Left kidney (tissue), 2 donors: Measurements from ENCODE around the gene INSYN2B. TPM values are rescaled to one million over a fixed set of nuclear protein-coding genes. Genes with fewer than 3 reads are reported as not detected.
"Not testable (repeated sequence)": the region's sequence is repeated elsewhere in the genome, so short reads cannot be mapped to it uniquely, and the experiment has no call there.

Experiments used
- DNase-seq: peaks from one replicate; pipeline ENCODE4 v3.0.0-alpha.2; 2013
- polyA plus RNA-seq: library from polyadenylated mRNA; unstranded; fragments of 120-200 nt; gene quantifications from one replicate; pipeline ENCODE4 v1.2.1, GENCODE V29; 2013; ENCODE audit not compliant: insufficient read length

Gene INSYN2B
- polyA plus RNA-seq, 1 donor = 1.7 TPM

DNA sequence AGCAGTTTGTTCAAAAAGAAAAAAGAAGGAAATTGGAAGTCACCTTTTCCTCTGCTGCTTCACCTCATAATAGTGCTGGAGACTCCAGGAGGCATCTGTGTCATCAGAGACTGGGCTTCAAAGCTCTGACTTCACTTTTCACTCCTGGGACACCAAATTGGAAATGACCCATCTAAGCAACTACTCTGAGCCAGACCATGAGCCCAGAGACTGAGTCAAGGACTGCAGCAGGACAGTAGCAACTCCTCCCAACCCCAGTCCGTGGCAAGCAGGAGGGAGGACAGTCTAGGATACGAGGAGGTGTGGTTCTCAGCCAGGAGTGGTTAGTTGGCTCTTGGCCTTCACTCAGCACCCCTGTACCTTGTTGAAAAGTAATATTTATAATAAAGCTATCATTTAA, 131.5 kb downstream of the INSYN2B start:
- DNase-seq = no peak

DNA sequence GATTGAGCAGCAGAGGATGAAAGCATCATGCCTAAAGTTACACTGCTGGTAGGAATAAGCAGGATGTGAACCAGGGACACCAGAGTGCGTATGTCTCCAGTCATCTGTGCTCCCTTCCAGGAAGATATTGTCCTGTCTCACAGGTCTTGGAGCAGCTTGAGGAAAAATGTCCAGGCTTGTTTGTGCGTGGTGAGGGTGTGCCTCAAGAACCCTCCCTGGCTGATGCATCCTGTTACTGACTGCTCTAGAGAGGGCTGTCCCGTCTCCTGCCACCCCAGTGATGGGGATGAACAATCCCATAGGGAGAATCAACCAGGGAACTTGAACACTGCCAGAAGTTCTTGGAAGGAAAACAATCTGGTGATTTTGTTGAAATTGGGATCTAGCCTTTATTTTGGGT, 132.0 kb downstream of the INSYN2B start:
- no peak for DNase-seq

DNA sequence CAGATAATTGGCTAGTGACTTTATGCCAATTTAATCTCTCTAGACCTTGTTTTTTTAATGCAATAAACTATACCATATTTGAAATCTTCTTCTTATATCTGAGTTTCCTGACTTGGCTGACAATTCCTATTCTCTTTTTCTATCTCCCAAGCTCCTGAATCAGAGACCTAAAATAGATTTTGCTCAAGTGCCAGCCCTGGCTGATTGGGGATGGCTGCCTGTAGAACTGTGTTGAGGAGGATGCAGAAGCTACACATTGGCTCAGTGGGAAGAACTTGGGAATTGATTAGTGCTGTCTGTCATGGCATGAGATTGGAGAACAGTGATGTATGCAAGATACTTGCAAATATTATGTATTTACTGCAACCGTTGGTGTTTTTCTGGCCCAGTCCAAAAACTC, 132.8 kb downstream of the INSYN2B start:
- no peak for DNase-seq

DNA sequence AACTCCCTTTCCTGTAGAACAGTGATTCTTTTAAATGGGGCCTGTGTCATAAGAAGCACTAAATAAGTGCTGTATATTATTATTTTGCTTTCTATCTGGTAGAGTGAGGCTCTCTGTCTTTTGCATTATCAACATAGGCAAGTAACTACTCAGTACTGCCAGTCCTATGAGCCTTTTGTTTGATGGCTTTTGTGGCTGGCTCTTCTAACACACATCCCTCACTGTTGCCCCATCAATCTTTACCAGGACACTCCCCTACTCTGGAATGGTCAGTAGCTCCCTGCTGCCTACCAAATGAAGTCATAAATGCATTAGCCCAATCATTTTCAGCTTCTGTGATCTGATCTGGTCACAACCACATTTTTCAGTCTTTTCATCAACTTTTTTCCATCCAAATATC, 137.6 kb downstream of the INSYN2B start:
- no peak for DNase-seq

DNA sequence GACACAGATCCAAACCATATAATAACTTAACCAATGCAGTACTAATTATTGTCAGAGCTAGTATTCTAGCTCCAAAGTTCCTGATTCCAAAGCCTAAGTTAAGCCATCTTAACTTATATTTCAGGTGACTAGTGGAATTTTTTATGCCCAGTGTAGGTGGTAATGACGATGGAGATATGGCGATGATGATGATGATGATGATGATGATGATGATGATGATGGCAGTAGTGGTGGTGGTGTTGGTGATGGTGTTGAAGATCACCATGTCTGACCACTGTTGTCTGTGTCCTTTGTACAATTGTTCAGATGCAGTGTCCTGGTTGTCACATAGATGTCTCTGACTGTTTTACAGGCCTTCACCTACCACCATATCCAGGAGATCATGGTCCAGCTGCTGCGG, 139.9 kb downstream of the INSYN2B start:
- DNase-seq = no peak

DNA sequence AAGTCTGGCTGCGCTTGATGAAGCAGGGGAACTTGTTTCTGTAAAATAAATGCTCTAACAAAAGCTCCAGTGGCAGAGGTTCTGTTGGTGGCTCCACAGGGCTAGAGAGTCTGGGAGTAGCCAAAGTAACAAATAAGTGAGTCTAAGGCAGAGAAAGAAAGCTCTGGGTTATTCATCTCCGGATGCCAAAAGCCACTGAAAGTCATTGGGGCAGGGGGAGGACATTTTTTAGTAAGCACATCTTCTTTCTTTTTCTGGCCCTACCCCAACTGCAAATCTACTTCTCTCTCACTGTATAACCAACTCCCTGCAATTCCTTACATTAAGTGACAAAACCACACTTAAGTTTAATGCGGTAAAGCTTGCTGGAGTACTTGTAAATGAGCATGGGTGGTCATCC, 141.6 kb downstream of the INSYN2B start:
- DNase-seq = no peak

DNA sequence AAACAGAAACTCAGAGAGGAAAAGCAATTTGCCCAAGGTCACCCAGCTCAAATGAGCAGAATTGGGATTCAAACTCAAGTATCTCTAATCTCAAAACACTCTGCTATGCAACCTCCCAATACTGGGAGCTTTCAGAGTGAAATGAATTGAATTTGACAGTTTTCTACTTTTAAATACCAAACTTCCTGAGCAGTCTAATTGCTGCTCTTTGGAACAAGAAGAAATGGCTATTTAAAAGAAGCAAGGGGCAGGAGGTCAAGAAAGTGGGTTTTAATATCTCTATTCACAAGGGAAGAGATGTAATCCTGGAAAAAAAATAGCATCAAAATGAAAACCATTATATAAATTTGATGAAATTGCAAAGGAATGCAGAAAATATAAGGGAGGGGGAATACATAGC, 142.6 kb downstream of the INSYN2B start:
- DNase-seq = no peak

DNA sequence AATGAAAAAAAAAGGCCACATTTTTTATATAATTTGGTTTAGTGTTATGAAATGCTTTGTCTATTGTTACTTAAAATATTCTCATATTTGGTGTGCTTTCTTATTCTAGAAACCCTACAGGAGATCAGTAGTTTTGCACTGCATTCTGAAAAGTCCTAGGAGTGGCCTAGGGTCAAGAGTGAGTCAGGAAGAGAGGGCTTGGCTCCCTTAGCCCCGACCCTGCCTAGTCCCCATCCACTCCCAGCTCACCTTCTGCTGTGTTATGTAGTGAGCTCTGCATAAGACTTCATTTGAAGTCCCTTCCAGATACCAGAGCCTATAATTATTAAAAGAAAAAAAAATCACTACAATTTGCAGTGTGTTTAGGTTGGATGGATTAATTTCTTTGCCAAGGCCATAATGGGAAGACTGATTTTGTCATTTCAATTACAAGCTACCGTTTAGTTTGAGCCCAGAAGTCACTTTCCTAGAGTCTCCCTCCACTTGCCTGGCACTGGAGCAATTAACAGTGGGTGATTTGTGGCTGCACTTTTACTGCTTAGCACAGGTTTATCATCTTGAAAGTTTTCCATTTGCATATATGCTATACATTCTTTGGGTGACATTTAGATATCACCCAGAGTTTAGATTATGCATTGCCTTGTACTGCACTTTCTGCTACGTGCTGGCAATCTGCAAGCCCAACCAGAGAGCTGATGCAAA, 143.3 kb downstream of the INSYN2B start:
- no peak for DNase-seq

DNA sequence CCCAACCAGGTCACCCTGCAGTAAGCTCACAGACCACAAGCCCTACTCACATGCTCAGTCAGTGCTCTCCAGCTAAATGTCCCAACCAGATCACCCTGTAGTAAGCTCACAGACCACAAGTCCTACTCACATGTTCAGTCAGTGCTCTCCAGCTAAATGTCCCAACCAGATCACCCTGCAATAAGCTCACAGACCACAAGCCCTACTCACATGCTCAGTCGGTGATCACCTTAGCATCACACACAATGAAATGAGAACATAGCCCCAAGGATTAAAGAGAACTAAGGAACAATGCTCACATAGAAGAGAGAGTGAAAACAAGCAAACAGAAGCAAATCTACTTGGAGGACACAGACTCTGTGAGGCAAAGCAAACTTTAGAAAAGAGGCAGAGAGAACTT, 145.8 kb downstream of the INSYN2B start:
- not testable (repeated sequence) for DNase-seq

DNA sequence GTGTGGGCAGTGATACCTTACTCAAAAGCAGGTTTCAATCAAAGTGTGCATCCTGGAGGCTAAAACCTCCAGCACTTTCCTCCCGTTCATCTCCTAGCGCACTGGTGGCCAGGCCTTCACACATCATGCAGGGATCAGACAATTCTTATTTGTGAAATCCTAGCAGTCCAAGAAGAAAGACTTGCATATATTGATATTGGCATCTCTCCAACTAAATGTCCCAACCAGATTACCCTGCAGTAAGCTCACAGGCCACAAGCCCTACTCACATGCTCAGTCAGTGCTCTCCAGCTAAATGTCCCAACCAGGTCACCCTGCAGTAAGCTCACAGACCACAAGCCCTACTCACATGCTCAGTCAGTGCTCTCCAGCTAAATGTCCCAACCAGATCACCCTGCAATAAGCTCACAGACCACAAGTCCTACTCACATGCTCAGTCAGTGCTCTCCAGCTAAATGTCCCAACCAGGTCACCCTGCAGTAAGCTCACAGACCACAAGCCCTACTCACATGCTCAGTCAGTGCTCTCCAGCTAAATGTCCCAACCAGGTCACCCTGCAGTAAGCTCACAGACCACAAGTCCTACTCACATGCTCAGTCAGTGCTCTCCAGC, 146.5 kb downstream of the INSYN2B start:
- DNase-seq = not testable (repeated sequence)

DNA sequence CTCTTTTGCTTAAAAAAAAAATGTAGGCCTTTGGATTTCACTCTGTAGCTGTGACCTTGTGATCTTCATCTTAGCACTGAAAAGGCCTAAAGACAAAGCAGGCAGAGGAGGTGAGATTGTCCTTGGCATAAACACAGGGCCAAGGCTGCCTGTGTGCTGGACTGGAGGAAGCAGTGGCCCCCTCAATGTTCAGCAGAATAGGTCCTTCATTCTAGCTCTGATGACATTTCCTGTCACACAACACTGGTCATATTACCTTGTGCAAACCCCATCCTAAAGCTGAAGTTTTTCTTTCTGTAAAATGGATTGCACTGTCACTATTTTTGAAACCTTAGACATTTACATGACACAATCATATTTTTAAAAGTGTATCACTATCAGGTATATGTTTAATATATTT, 147.4 kb downstream of the INSYN2B start:
- DNase-seq = no peak

DNA sequence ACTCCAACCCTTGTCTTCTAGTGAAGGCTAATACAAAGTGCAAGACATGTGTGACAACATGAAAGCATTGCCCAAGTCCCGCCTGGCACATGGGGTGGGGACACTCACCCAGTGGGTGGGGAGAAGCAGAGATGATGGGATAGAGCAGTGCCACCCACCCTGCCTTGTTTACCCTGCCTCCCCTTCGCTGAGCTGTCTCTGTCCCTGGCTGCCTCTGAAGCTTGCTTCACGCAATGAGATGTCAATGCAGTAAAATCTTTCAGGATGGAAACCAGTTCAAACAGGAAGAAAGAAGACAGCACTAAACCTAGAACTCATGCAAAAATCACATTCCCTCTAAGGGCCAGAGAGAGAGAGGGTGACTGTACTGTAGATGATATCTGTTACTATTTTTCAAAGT, 148.0 kb downstream of the INSYN2B start:
- DNase-seq = no peak

DNA sequence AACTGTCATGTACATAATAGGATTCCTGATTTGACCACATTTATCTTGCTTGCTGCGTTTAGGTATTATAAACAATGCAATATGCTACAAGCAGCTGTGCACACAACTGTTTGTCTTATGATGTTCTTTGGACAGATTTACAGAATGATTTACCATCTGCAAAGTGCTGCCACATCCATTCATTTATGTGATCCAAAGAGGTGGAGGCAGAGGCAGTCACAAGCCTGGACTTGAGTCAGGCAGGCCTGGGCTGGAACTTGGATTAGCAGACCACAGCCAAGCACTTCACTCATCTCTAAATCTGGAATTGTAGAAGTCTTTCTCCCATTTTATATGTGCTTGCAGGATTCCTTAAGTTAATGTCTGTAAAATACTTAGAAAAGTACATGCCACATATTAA, 149.0 kb downstream of the INSYN2B start:
- no peak for DNase-seq

DNA sequence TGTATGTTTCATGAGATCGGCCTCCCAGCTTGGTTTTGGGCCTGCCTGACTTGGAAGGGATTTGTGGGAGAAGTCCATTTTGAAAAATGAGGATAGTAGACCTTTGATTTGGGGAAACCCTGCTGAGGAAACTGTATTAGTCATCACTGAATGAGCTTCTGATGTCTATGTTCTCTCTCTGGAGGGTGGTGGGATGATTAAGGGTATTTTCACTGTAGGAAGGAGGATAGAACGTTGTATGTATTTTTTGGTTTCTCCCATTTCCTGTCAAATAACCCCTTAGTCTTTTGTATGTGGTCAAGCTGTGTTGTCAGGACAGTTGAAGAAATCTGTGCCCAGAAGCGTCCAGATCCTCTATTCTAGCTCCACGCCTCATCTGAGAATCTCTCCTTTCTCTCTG, 151.9 kb downstream of the INSYN2B start:
- no peak for DNase-seq

DNA sequence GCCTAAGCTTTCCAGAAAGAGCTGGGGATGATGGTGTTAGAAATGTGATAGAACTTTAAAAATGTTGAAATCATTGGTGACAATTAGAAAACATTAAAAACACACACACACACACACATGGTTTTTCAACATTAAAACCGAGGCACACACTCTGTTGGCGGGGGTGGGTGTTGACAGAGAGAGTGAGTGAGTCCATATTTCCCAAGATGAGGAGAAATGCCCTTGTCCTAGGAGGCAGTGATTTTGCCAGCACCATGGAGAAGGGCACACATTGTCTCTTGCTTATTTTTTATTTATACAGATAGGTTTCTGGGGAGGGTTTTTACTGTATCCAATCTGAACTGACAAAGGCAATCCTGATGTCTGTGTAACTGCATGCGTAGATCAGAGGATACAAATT, 152.5 kb downstream of the INSYN2B start:
- no peak for DNase-seq

DNA sequence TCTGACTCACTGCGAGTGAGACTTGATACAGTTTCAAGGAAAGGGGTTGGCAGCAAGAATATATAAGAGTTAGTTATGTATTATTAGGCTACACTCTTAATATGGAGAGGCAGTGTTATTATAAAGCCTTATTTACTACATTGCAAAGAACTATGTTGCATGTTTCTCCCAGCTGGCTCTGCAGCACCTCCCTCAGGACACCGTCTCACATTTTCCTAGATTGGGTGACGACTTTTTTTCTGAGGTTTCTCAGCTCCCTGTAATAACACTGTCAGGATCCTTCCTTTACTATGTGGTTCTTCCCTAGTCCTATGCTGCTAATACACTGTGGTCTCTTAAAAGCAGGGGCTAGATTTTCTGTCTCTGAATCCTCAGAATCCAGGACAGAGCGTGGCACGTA, 153.7 kb downstream of the INSYN2B start:
- no peak for DNase-seq

DNA sequence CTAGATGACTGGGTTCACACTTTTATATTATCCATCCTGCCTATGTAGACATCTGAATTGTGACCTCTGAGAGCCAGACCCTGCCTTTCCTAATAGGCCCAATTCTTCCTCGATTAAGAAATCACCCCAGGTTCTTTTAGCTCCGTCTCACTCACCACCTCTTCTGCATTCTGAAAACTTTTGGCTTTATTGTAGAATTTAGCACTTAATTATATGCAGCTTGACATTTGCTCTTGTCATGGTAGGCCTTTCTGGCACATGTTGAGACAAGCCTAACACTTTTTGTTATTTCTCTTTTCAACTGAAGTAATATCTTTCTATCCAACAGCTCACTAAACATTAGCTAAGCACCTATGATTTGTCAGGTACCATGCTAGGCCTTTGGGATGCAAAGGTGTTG, 163.3 kb downstream of the INSYN2B start:
- DNase-seq = no peak

DNA sequence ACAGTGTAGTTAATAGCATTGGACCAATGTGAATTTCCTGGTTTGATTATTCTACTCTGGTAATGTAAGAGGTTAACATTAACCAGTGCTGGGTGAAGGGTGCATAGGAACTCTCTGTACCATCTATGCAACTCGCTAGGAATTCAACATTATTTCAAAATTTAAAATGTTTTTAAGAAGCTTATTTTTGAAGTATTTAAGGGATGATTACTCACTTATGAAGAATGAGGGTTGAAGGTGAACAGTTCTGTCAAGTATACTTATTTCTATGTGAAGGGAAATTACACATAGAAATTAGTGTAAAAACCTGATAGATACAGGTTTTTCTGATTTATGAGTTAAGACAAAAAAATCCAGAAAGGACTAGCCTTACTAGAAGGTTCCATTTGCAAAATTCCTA, 165.8 kb downstream of the INSYN2B start:
- DNase-seq = no peak

Other genes with a start within 250 kb of the INSYN2B start
- gene FOXI1, start 125.4 kb upstream of the INSYN2B start, polyA plus RNA-seq = 4.8 TPM